PC-9 (cell line): ENCODE results near the gene RSBN1. TPM values are rescaled to one million over a fixed set of nuclear protein-coding genes. Genes with fewer than 3 reads are reported as not detected.

Experiments
- BruUV-seq: library from RNA; stranded (reverse); fragments of 400-500 nt; replicated peaks from 2 replicates; lab custom pipeline; 2021; lab: Mats Ljungman, UMichigan
- CTCF ChIA-PET: fragments of 300-600 bp; sonication (Branson Sonifier 250); formaldehyde crosslinking; loops from one replicate; lab custom pipeline; 2022; ENCODE audit warnings: antibody characterized with exemption; lab: Charles Lee
- POLR2A ChIA-PET: fragments of 300-600 bp; sonication (Branson Sonifier 250); formaldehyde crosslinking; loops from one replicate; lab custom pipeline; 2022; ENCODE audit warnings: antibody characterized with exemption; ENCODE audit not compliant: unreplicated experiment; lab: Charles Lee
- DNase-seq, 2 experiments: peaks; one replicate each; pipeline versions ENCODE4 v3.0.0 to v3.0.0-alpha.2; 2015 to 2022; ENCODE audit warnings: mixed read lengths in 1 of 2
- H2AFZ ChIP-seq: fragments of 200-600 bp; sonication (generic); 2 replicates; pipeline ENCODE4 v1.8.1; 2017; ENCODE audit warnings: antibody characterized with exemption
- H3F3A ChIP-seq: fragments of 200-600 bp; sonication (generic); 2 replicates; pipeline ENCODE4 v1.8.1; 2017; ENCODE audit warnings: antibody characterized with exemption, mild to moderate bottlenecking, low read depth; ENCODE audit not compliant: insufficient read depth
- H3K27ac ChIP-seq: fragments of 200-600 bp; sonication (generic); 2 replicates; pipeline ENCODE4 v1.6.1; 2016; ENCODE audit warnings: mixed run types
- H3K27me3 ChIP-seq: fragments of 200-600 bp; sonication (generic); 2 replicates; pipeline ENCODE4 v1.6.1; 2016; ENCODE audit warnings: low read depth, mixed run types; ENCODE audit not compliant: insufficient read depth
- H3K36me3 ChIP-seq: fragments of 200-600 bp; sonication (generic); 2 replicates; pipeline ENCODE4 v1.6.1; 2016; ENCODE audit warnings: low read depth, mixed run types
- H3K4me1 ChIP-seq: fragments of 200-600 bp; sonication (generic); replicated peaks from 2 replicates; pipeline ENCODE4 v1.6.1; 2016; ENCODE audit warnings: mixed run types; ENCODE audit not compliant: insufficient read depth
- H3K4me2 ChIP-seq: fragments of 200-600 bp; sonication (generic); 2 replicates; pipeline ENCODE4 v1.6.1; 2017; ENCODE audit warnings: mixed run types
- H3K4me3 ChIP-seq: fragments of 200-600 bp; sonication (generic); 2 replicates; pipeline ENCODE4 v1.6.1; 2016; ENCODE audit warnings: mixed run types
- H3K79me2 ChIP-seq: fragments of 200-600 bp; sonication (generic); 2 replicates; pipeline ENCODE4 v1.6.1; 2017; ENCODE audit warnings: low read depth, mixed run types
- H3K9me2 ChIP-seq: fragments of 200-600 bp; sonication (generic); 2 replicates; pipeline ENCODE4 v1.8.1; 2017; ENCODE audit warnings: mild to moderate bottlenecking; ENCODE audit not compliant: insufficient read depth
- H3K9me3 ChIP-seq: fragments of 200-600 bp; sonication (generic); 2 replicates; pipeline ENCODE4 v1.8.1; 2016; ENCODE audit warnings: low read depth; ENCODE audit not compliant: insufficient read depth
- H4K20me1 ChIP-seq: fragments of 200-600 bp; sonication (generic); 2 replicates; pipeline ENCODE4 v1.8.1; 2017; ENCODE audit not compliant: insufficient read depth
- EZH2 ChIP-seq: fragments of 200-600 bp; sonication (generic); IDR thresholded peaks from 2 replicates; pipeline ENCODE4 v1.8.0; 2017; ENCODE audit warnings: antibody characterized with exemption, low read depth
- intact Hi-C: fragments of 100-400 bp; cut with micrococcal nuclease; formaldehyde crosslinking; loops from one replicate; pipeline ENCODE4 v1.10.0; 2022; ENCODE audit not compliant: unreplicated experiment
- total RNA-seq: library from RNA; stranded (reverse); gene quantifications from 2 replicates; pipeline ENCODE4 v1.2.3, GENCODE V29; 2021
- TF ChIP-seq, protein P1 (sequence below): fragments of 200-600 bp; sonication (generic); conservative IDR thresholded peaks from 2 replicates; pipeline ENCODE4 v1.6.1; 2017; ENCODE audit warnings: mixed run types, antibody characterized with exemption, mild to moderate bottlenecking, moderate library complexity

Gene RSBN1
- total RNA-seq, 1 experiment from 2014 or later = 12.3 TPM

DNA sequence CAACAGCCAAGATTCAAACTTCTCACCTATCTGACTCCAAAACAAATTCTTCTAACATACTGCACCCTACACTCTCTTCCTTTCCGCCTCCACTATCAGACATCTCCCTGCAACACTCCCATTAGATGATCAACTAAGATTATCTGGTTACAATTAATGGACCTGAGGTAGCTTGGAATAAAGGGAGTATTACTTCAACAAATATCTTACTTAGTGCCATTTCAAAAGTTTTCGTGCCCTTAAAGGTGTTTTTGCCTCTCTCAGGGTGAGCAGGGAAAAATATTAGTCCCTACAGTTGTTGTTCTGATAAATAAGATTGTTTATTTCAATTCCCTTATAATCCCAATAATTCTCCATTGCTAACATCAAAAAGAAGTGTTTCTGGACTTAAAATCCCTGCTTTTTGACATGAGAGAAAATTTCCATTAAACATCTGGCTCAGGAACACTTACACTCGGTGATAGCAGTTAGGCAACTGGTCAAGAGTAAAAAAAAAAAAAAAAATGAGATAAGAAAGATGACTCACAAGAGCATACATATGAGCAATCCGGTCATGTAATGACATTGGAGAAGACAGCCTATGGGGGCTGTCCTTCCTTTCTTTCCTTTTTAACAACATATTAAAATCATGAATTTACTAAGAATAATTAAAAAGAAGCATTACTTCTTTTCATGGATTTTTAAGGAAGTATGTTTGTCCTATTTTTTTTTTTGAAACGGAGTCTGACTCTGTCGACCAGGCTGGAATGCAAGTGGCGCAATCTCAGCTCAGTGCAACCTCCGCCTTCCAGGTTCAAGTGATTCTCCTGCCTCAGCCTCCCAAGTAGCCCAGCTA, 7.6 kb downstream of the RSBN1 start:
- H3F3A ChIP-seq = peaks cover 9% of the 10 kb centered on the region; the same call in 1 of the 2 replicates
- no peaks in the 10 kb centered on the region for H3K27me3 ChIP-seq
- H3K4me2 ChIP-seq = peak overlapping the region; percentile 3; the same call in 1 of the 2 replicates
- peaks cover 25% of the 10 kb centered on the region for H3K4me1 ChIP-seq
- no peaks in the 10 kb centered on the region for H3K9me3 ChIP-seq
- H2AFZ ChIP-seq = no peak overlapping the region
- peaks cover 99% of the 10 kb centered on the region for H3K79me2 ChIP-seq
- H3K4me3 ChIP-seq = no peak overlapping the region
- H3K27ac ChIP-seq = peak overlapping the region; percentile 18; the same call in 1 of the 2 replicates
- no peaks in the 10 kb centered on the region for H3K9me2 ChIP-seq
- ChIA-PET CTCF (no interaction called here), POLR2A (no interaction called here)
- intact Hi-C loops = no loop called here
- peaks cover 5% of the 10 kb centered on the region; the same call in 1 of the 2 replicates for H3K36me3 ChIP-seq
- TF ChIP-seq EZH2 = no peak
- TF ChIP-seq, protein P1, sequence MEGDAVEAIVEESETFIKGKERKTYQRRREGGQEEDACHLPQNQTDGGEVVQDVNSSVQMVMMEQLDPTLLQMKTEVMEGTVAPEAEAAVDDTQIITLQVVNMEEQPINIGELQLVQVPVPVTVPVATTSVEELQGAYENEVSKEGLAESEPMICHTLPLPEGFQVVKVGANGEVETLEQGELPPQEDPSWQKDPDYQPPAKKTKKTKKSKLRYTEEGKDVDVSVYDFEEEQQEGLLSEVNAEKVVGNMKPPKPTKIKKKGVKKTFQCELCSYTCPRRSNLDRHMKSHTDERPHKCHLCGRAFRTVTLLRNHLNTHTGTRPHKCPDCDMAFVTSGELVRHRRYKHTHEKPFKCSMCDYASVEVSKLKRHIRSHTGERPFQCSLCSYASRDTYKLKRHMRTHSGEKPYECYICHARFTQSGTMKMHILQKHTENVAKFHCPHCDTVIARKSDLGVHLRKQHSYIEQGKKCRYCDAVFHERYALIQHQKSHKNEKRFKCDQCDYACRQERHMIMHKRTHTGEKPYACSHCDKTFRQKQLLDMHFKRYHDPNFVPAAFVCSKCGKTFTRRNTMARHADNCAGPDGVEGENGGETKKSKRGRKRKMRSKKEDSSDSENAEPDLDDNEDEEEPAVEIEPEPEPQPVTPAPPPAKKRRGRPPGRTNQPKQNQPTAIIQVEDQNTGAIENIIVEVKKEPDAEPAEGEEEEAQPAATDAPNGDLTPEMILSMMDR = no peak
- no TSS peak for BruUV-seq
- DNase-seq = peak in 1 of 2 experiments; percentile 90
- H4K20me1 ChIP-seq = peaks cover 7% of the 10 kb centered on the region

- Histone ChIP-seq H3K79me2 (peaks cover 93% of the 10 kb centered on the region), H3K9me3 (no peaks in the 10 kb centered on the region), H3K27ac (no peak overlapping the region), H3K4me2 (no peak overlapping the region), H3K9me2 (no peaks in the 10 kb centered on the region), H3K4me1 (peaks cover 11% of the 10 kb centered on the region), H3K27me3 (no peaks in the 10 kb centered on the region), H3K36me3 (peaks cover 5% of the 10 kb centered on the region; the same call in 1 of the 2 replicates), H4K20me1 (peaks cover 10% of the 10 kb centered on the region), H3F3A (peaks cover 9% of the 10 kb centered on the region; the same call in 1 of the 2 replicates), H2AFZ (no peak overlapping the region), H3K4me3 (no peak overlapping the region)
- intact Hi-C loops = no loop called here
- ChIA-PET POLR2A (interaction anchor here (0.6 kb wide), 1 partner anchor 1444 kb away, joined by 4 read pairs; no protein-coding TSS in a partner anchor), CTCF (no interaction called here)
- BruUV-seq = no TSS peak
- no peak for DNase-seq
- no peak for TF ChIP-seq EZH2
- TF ChIP-seq, protein P1 = no peak
Observed at GRCh38 chr1:113802367-113803007, 9.8 kb downstream of the RSBN1 start.

GRCh38 chr1:113800487-113800886, 11.8 kb downstream of the RSBN1 start:
- Histone ChIP-seq H3K9me3 (no peaks in the 10 kb centered on the region), H3K36me3 (peaks cover 16% of the 10 kb centered on the region; the same call in 1 of the 2 replicates), H3K4me3 (no peak overlapping the region), H4K20me1 (peaks cover 10% of the 10 kb centered on the region), H3K4me2 (no peak overlapping the region), H3K79me2 (peaks cover 75% of the 10 kb centered on the region), H3K27me3 (no peaks in the 10 kb centered on the region), H3F3A (no peaks in the 10 kb centered on the region; the same call in 1 of the 2 replicates), H3K27ac (no peak overlapping the region), H3K9me2 (no peaks in the 10 kb centered on the region), H2AFZ (no peak overlapping the region), H3K4me1 (peaks cover 11% of the 10 kb centered on the region)
- TF ChIP-seq, protein P1 = no peak
- no peak for TF ChIP-seq EZH2
- BruUV-seq = no TSS peak
- intact Hi-C loops = no loop called here
- ChIA-PET CTCF (no interaction called here), POLR2A (no interaction called here)
- DNase-seq = no peak
